Measurements from ENCODE around the gene STIMATE. TPM values are rescaled to one million over a fixed set of nuclear protein-coding genes. Genes with fewer than 3 reads are reported as not detected.

The STIMATE gene
- total and polyA plus RNA-seq, 2 experiments from 2014 or later: 9.3 to 10.3 TPM

GRCh38 chr3:52798376-52798977, 98.9 kb downstream of the STIMATE start:
- no peak overlapping the region for H3K9ac ChIP-seq
- in situ Hi-C loops (cut with MboI): no loop called here
- H3K36me3 ChIP-seq (ENCODE audit: low read depth): no peaks in the 10 kb centered on the region
- no peak for TF ChIP-seq EZH2 (IDR thresholded peaks at IDR 0.05; ENCODE audit: insufficient read depth, poor library complexity, severe bottlenecking)
- no peak for TF ChIP-seq EZH2phosphoT487 (IDR thresholded peaks at IDR 0.05; ENCODE audit: insufficient read depth, low read depth)
- no peaks in the 10 kb centered on the region for H3K79me2 ChIP-seq (ENCODE audit: insufficient read depth)
- 0 out of 2 replicates have a peak, but pooled peaks cover 4% of the 10 kb centered on the region for H3K4me1 ChIP-seq (ENCODE audit: insufficient read depth)
- H3K4me2 ChIP-seq (ENCODE audit: unreplicated experiment): no peak overlapping the region
- 75 to 82% methylated on average over 10 of the region's 10 CpGs for WGBS, 2 experiments (ENCODE audit: low coverage in 1 of 2, low lambda C conversion rate in 2 of 2, missing lambda C conversion rate in 2 of 2)
- H4K20me1 ChIP-seq (ENCODE audit: insufficient read depth): no peaks in the 10 kb centered on the region
- H3K4me3 ChIP-seq: no peak overlapping the region
- no peaks in the 10 kb centered on the region for H3K27me3 ChIP-seq (replicated peaks; ENCODE audit: insufficient read depth)
- H3K9me2 ChIP-seq (ENCODE audit: insufficient read depth): no peaks in the 10 kb centered on the region
- H3F3A ChIP-seq (ENCODE audit: insufficient read depth): no peaks in the 10 kb centered on the region
- no peak overlapping the region for H2AFZ ChIP-seq
- H3K27ac ChIP-seq: no peak overlapping the region
- no peaks in the 10 kb centered on the region for H3K9me3 ChIP-seq (ENCODE audit: low read depth)
- no peak for DNase-seq

GRCh38 chr3:52796411-52796810, 100.9 kb downstream of the STIMATE start:
- H3K9ac ChIP-seq: no peak overlapping the region
- H3K4me2 ChIP-seq (ENCODE audit: unreplicated experiment): no peak overlapping the region
- H3K79me2 ChIP-seq (ENCODE audit: insufficient read depth): no peaks in the 10 kb centered on the region
- TF ChIP-seq EZH2 (IDR thresholded peaks at IDR 0.05; ENCODE audit: insufficient read depth, poor library complexity, severe bottlenecking): no peak
- TF ChIP-seq EZH2phosphoT487 (IDR thresholded peaks at IDR 0.05; ENCODE audit: insufficient read depth, low read depth): no peak
- H3K36me3 ChIP-seq (ENCODE audit: low read depth): no peaks in the 10 kb centered on the region
- no peak for DNase-seq
- no peaks in the 10 kb centered on the region for H3K9me3 ChIP-seq (ENCODE audit: low read depth)
- H2AFZ ChIP-seq: no peak overlapping the region
- no peak overlapping the region for H3K4me3 ChIP-seq
- no peak overlapping the region for H3K27ac ChIP-seq
- no peaks in the 10 kb centered on the region for H4K20me1 ChIP-seq (ENCODE audit: insufficient read depth)
- no peaks in the 10 kb centered on the region; the same call in 1 of the 2 replicates for H3K27me3 ChIP-seq (replicated peaks; ENCODE audit: insufficient read depth)
- no peaks in the 10 kb centered on the region for H3K9me2 ChIP-seq (ENCODE audit: insufficient read depth)
- in situ Hi-C loops (cut with MboI): no loop called here
- H3K4me1 ChIP-seq (ENCODE audit: insufficient read depth): no peaks in the 10 kb centered on the region
- WGBS, 2 experiments (ENCODE audit: low coverage in 1 of 2, low lambda C conversion rate in 2 of 2, missing lambda C conversion rate in 2 of 2): 75 to 80% methylated on average over 9 of the region's 9 CpGs
- H3F3A ChIP-seq (ENCODE audit: insufficient read depth): no peaks in the 10 kb centered on the region

- H3K9ac ChIP-seq: no peak overlapping the region
- H3K4me1 ChIP-seq (ENCODE audit: insufficient read depth): no peaks in the 10 kb centered on the region
- DNase-seq: no peak
- TF ChIP-seq EZH2 (IDR thresholded peaks at IDR 0.05; ENCODE audit: insufficient read depth, poor library complexity, severe bottlenecking) (no peak), EZH2phosphoT487 (IDR thresholded peaks at IDR 0.05; ENCODE audit: insufficient read depth, low read depth) (no peak)
- in situ Hi-C loops (cut with MboI): no loop called here
- no peaks in the 10 kb centered on the region for H3K9me3 ChIP-seq (ENCODE audit: low read depth)
- H3F3A ChIP-seq (ENCODE audit: insufficient read depth): no peaks in the 10 kb centered on the region
- no peak overlapping the region for H3K4me2 ChIP-seq (ENCODE audit: unreplicated experiment)
- no peaks in the 10 kb centered on the region for H3K9me2 ChIP-seq (ENCODE audit: insufficient read depth)
- 73 to 86% methylated on average over 8 to 9 of the region's 9 CpGs for WGBS, 2 experiments (ENCODE audit: low coverage in 1 of 2, low lambda C conversion rate in 2 of 2, missing lambda C conversion rate in 2 of 2)
- no peaks in the 10 kb centered on the region for H3K36me3 ChIP-seq (ENCODE audit: low read depth)
- H3K4me3 ChIP-seq: no peak overlapping the region
- H3K27me3 ChIP-seq (replicated peaks; ENCODE audit: insufficient read depth): no peaks in the 10 kb centered on the region; the same call in 1 of the 2 replicates
- no peaks in the 10 kb centered on the region for H4K20me1 ChIP-seq (ENCODE audit: insufficient read depth)
- H3K27ac ChIP-seq: no peak overlapping the region
- no peaks in the 10 kb centered on the region for H3K79me2 ChIP-seq (ENCODE audit: insufficient read depth)
- no peak overlapping the region for H2AFZ ChIP-seq
These were observed 101.9 kb downstream of the STIMATE start for GRCh38 chr3:52795298-52795900.

GRCh38 chr3:52794612-52795099, 102.7 kb downstream of the STIMATE start, which contains the start of gene ITIH3:
Gene ITIH3, plus strand, starts transcription at chr3:52794796. Its CDS starts 8 bp downstream, at chr3:52794804.
- no peaks in the 10 kb centered on the region for H3K9me3 ChIP-seq (ENCODE audit: low read depth)
- 73 to 81% methylated on average over 10 of the region's 10 CpGs for WGBS, 2 experiments (ENCODE audit: low coverage in 1 of 2, low lambda C conversion rate in 2 of 2, missing lambda C conversion rate in 2 of 2)
- no peak for DNase-seq
- no peaks in the 10 kb centered on the region for H3K79me2 ChIP-seq (ENCODE audit: insufficient read depth)
- no peaks in the 10 kb centered on the region for H3K4me1 ChIP-seq (ENCODE audit: insufficient read depth)
- H3F3A ChIP-seq (ENCODE audit: insufficient read depth): no peaks in the 10 kb centered on the region
- no peak within 1 kb of the TSS for H3K4me3 ChIP-seq
- no peaks in the 10 kb centered on the region; the same call in 1 of the 2 replicates for H3K27me3 ChIP-seq (replicated peaks; ENCODE audit: insufficient read depth)
- TF ChIP-seq EZH2phosphoT487 (IDR thresholded peaks at IDR 0.05; ENCODE audit: insufficient read depth, low read depth) (no peak), EZH2 (IDR thresholded peaks at IDR 0.05; ENCODE audit: insufficient read depth, poor library complexity, severe bottlenecking) (no peak)
- H4K20me1 ChIP-seq (ENCODE audit: insufficient read depth): no peaks in the 10 kb centered on the region
- no peak within 1 kb of the TSS for H3K4me2 ChIP-seq (ENCODE audit: unreplicated experiment)
- no peaks in the 10 kb centered on the region for H3K9me2 ChIP-seq (ENCODE audit: insufficient read depth)
- H3K36me3 ChIP-seq (ENCODE audit: low read depth): no peaks in the 10 kb centered on the region
- no peak within 1 kb of the TSS for H3K27ac ChIP-seq
- in situ Hi-C loops (cut with MboI): no loop called here
- no peak within 1 kb of the TSS for H3K9ac ChIP-seq
- H2AFZ ChIP-seq: no peak within 1 kb of the TSS
